H1 (cell line): ENCODE results near the gene RNF224. TPM values are rescaled to one million over a fixed set of nuclear protein-coding genes. Genes with fewer than 3 reads are reported as not detected.

Experiments
- YY1 ChIP-seq: IDR thresholded peaks from 2 replicates; pipeline ENCODE4 v1.6.1; 2011; ENCODE audit warnings: low read depth, mild to moderate bottlenecking, low read length
- polyA plus RNA-seq, 7 experiments: library from polyadenylated mRNA; depleted of rRNA in 3 of 7; stranded (reverse) in 5 of 7; unstranded in 2 of 7; fragments of >200 nt in 5 of 7; fragments of 200-250 nt in 2 of 7; gene quantifications; 1 replicate in 5 of 7; 2 replicates in 1 of 7; 4 replicates in 1 of 7; pipeline versions ENCODE4 v1.2.1 to v1.2.3, GENCODE V29; 2011 to 2013; ENCODE audit warnings: missing spikeins in 2 of 7, mixed read lengths in 2 of 7
- total RNA-seq: library from RNA; stranded (reverse); fragmentation: NEBNext Ultra II Directional; extraction: Animal tissue kit (Norgen Biotek cat#: 25700); gene quantifications from 2 replicates; pipeline ENCODE4 v1.2.1, GENCODE V29; 2021

The RNF224 gene
- total and polyA plus RNA-seq, 2 of the 8 experiments (the other 6 are each of a cell fraction or from before 2014, with no cell fraction given): 0.24 TPM; not detected in 1

DNA sequence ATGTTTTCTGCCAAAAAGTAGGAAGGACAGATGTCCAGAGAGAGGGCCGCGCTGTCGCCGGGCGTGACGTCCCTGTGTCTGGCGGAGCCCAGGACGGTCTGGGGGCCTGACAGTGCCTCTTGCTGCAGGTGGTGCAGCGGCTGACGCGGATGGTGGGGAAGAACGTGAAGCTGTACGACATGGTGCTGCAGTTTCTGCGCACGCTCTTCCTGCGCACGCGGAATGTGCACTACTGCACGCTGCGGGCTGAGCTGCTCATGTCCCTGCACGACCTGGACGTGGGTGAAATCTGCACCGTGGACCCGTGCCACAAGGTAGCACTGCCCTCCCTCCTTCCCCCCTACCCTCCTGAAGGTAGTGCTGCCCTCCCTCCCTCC is 35.6 kb downstream of the RNF224 start (continued):
- TF ChIP-seq YY1: no peak
